Activated CD8-positive, alpha-beta T cell treated with anti-CD3 and anti-CD28 coated beads, Interleukin-2, amount 10 ng/mL, durations not matched to agents 7 days and 5 days (primary cell): ENCODE data around the gene BRICD5. TPM values are rescaled to one million over a fixed set of nuclear protein-coding genes. Genes with fewer than 3 reads are reported as not detected.
"Not testable (repeated sequence)": the region's sequence is repeated elsewhere in the genome, so short reads cannot be mapped to it uniquely, and the experiment has no call there.

Source experiments
- ATAC-seq: fragments of 150-1000 bp; cut with Tn5 transposase; one replicate; pipeline ENCODE4 v1.10.0; 2021; ENCODE audit warnings: moderate library complexity
- CTCF ChIA-PET: fragments of 350-600 bp; sonication (Branson Sonifier 250); formaldehyde crosslinking; loops from one replicate; lab custom pipeline; 2021; ENCODE audit warnings: antibody characterized with exemption; lab: Charles Lee
- POLR2A ChIA-PET: fragments of 350-600 bp; sonication (Branson Sonifier 250); formaldehyde crosslinking; loops from one replicate; lab custom pipeline; 2021; ENCODE audit warnings: antibody characterized with exemption; lab: Charles Lee
- DNase-seq: peaks from one replicate; pipeline ENCODE4 v3.0.0-alpha.2; 2020
- H3K27ac Mint-ChIP-seq: one replicate; pipeline ENCODE4 v1.8.0; 2021; ENCODE audit warnings: mild to moderate bottlenecking, mixed read lengths
- H3K27me3 Mint-ChIP-seq: one replicate; pipeline ENCODE4 v1.8.0; 2021; ENCODE audit warnings: low read depth, mixed read lengths
- H3K36me3 Mint-ChIP-seq: one replicate; pipeline ENCODE4 v1.8.0; 2021; ENCODE audit warnings: low read depth, mixed read lengths
- H3K4me1 Mint-ChIP-seq: one replicate; pipeline ENCODE4 v1.8.0; 2021; ENCODE audit warnings: low read depth, mixed read lengths
- H3K4me3 Mint-ChIP-seq: one replicate; pipeline ENCODE4 v1.8.0; 2021; ENCODE audit warnings: mild to moderate bottlenecking, mixed read lengths
- H3K9me3 Mint-ChIP-seq: one replicate; pipeline ENCODE4 v1.8.0; 2022; ENCODE audit warnings: mixed read lengths; ENCODE audit not compliant: insufficient read depth
- total RNA-seq, 2 experiments: library from RNA; stranded (reverse); gene quantifications; one replicate each; pipeline ENCODE4 v1.2.3, GENCODE V29; 2021

BRICD5 gene
- total RNA-seq, 2 experiments from 2014 or later = 14.8 to 15.0 TPM

DNA sequence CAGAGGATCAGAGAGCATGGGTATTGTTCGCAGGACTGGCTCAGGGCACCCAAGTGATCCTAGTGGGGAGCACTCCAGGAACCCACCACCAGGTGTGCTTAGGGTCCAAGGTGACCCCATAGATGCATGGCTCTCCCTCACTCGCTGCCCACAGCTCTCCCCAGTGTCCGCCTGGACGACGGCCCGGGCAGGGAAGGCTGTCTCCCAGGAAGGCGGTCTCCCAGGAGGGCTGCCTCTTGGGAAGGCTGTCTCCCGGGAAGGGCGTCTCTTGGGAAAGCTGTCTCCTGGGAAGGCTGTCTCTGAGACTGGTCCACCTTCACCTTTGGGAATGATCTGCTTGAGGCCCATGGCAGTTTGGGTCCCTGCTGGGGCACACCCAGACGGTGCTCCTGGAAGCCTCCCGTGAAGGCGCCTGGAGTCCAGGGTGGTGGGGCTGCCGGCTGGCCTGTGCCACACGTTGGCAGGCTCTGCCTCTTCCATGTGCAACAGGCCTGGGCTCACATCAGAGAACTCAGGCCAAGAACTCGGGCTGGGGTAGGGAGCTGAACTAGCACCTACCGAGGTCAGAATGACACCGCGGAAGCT lies 35.7 kb upstream of the BRICD5 start:
- Mint-ChIP-seq H3K4me3 (no peak overlapping the region), H3K27me3 (no peaks in the 10 kb centered on the region), H3K36me3 (peaks cover 24% of the 10 kb centered on the region), H3K27ac (no peak overlapping the region), H3K4me1 (peaks cover 7% of the 10 kb centered on the region), H3K9me3 (no peaks in the 10 kb centered on the region)
- no peak for ATAC-seq
- no peak for DNase-seq
- ChIA-PET POLR2A (interaction anchor here (1.6 kb wide), 1 partner anchor 17 kb away, joined by 4 read pairs; no protein-coding TSS in a partner anchor), CTCF (no interaction called here)

DNA sequence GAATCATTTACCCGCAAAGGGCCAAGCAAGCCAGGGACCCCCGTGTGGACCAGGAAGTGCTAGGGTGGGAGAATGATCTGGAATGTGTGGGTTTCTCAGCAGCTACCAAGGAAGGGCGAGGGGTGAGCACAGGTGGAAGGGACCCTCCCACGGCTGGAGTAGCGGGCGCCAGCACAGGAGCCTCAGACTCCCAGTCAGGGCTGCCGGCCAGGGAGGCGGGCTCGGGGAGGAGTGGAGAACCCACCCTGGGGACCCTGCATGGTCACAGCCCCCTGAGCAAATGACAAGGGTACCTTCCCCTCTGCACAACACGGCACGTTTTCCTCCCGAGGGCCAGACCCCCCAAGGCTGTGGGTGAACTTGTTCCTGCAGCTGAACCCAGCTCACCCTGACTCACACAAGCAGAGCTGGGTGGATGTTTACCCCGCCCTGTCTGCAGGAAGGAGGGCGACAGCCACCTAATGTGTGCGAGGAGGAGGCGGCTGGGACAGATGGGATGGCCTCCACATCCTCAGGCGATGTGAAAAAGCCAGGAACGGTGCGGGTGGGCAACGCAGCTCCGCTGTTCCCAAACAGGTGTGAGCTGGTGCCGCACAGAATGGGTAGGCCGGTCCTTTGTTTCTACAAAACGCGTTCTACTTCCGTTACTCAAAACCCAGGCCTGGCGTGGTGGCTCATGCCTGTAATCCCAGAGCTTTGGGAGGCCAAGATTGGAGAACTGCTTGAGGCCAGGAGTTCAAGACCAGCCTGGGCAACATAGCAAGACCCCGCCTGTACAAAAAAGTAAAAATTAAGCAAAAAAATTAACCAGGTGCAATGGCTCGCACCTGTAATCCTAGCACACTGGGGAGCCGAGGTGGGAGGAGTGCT lies 34.5 kb upstream of the BRICD5 start:
- ATAC-seq = no peak
- Mint-ChIP-seq H3K4me3 (no peak overlapping the region), H3K4me1 (peaks cover 4% of the 10 kb centered on the region), H3K36me3 (peaks cover 21% of the 10 kb centered on the region), H3K27ac (no peak overlapping the region), H3K9me3 (no peaks in the 10 kb centered on the region), H3K27me3 (no peaks in the 10 kb centered on the region)
- no peak for DNase-seq
- CTCF ChIA-PET = no interaction called here
- POLR2A ChIA-PET = no interaction called here

DNA sequence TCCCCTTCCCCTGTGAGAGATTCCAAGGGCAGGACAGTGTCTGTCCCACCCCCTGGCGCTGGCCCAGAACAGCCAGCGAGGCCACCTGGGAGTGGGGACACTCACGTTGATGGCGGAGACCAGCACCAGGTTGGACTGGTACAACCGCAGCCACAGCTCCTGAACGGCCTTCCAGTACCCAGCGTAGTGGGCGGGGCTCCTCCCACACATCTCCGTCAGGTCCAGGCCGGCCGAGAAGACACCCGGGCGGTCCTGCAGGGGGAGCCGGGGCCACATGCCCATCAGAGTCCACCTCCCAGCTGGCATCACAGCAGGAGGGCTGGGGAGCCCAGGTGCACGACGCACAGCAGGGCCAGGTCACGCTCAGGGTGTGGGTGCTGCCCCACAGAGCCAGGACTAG lies 33.6 kb upstream of the BRICD5 start:
- CTCF ChIA-PET = no interaction called here
- ATAC-seq = no peak
- H3K4me3 Mint-ChIP-seq = no peak overlapping the region

DNA sequence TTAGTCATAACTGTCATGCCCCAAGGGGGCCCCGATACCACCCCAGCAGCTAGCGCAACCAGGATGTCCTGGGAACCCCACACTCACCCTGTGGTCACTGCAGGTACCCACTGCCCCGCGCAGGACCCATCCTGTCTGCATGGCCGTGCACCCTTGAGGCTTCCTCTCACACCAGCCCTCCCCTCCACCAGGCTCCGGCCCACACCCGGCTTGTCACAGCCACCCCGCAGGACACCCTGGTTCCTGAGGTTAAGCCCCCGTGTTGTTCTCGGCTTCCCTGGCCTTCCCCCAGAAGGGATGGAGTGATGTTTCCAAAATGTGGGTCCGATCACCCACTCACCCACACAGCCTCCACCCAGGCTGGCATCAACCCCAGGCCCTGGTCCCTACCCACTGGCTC lies 33.1 kb upstream of the BRICD5 start:
- Mint-ChIP-seq H3K27me3 (no peaks in the 10 kb centered on the region), H3K27ac (no peak overlapping the region), H3K36me3 (peaks cover 23% of the 10 kb centered on the region), H3K4me3 (no peak overlapping the region), H3K9me3 (no peaks in the 10 kb centered on the region), H3K4me1 (peaks cover 2% of the 10 kb centered on the region)
- DNase-seq (no peak), ATAC-seq (no peak)
- CTCF ChIA-PET = no interaction called here
- POLR2A ChIA-PET = no interaction called here

More for the DNA sequence above, 33.6 kb upstream of the BRICD5 start:
- Mint-ChIP-seq H3K36me3 (peaks cover 23% of the 10 kb centered on the region), H3K9me3 (no peaks in the 10 kb centered on the region), H3K27me3 (no peaks in the 10 kb centered on the region), H3K27ac (no peak overlapping the region), H3K4me1 (peaks cover 2% of the 10 kb centered on the region)
- no peak for DNase-seq
- POLR2A ChIA-PET = no interaction called here

DNA sequence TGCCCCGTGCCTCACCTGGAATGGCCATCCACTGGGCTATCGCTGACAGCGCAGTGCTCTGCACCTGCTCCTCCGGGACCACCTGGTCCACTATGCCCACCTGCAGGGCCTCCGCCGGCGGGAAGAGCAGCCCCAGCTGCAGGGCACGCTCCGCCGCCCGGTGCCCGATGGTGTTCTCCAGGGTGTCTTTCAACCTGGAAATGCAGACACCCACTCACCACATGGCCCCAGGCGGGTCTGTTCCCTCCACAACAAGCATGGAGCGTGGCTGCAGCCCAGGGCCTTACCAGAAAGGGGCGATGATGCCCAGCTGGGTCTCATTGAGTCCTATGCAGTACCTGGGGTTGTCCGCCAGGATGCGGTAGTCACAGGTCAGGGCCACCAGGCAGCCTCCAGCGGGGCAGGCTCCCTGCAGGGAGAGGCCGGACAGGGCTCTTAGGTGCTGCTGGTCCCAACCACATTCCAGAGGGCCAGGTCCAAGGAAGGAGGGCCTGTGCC lies 32.4 kb upstream of the BRICD5 start:
- no peaks in the 10 kb centered on the region for H3K27me3 Mint-ChIP-seq
- peaks cover 2% of the 10 kb centered on the region for H3K4me1 Mint-ChIP-seq
- H3K27ac Mint-ChIP-seq = no peak overlapping the region
- peaks cover 23% of the 10 kb centered on the region for H3K36me3 Mint-ChIP-seq
- H3K9me3 Mint-ChIP-seq = no peaks in the 10 kb centered on the region
- DNase-seq (no peak), ATAC-seq (no peak)
- CTCF ChIA-PET = no interaction called here
- POLR2A ChIA-PET = no interaction called here
- H3K4me3 Mint-ChIP-seq = no peak overlapping the region

DNA sequence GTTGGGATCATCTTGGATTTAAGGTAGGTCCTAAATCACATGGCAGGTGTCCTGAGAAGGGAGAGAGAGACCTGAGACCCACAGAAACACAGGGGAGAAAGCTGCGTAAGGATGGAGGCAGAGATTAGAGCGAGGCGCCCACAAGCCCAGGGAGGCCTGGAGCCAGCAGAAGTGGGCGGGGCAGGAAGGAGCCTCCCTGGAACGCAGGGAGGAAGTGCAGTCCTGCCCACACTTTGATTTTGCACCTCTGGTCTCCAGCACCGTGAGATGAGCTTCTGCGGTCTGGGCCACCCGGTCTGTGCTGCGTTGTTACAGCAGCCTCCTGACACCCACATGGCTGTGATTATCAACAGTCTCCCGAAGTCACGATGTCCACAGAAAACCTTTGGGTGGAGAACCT lies 31.9 kb upstream of the BRICD5 start:
- POLR2A ChIA-PET = interaction anchor here (0.9 kb wide), 1 partner anchor 16 kb away, joined by 3 read pairs; no protein-coding TSS in a partner anchor
- ATAC-seq = no peak
- no peak overlapping the region for H3K4me3 Mint-ChIP-seq
- H3K9me3 Mint-ChIP-seq = no peaks in the 10 kb centered on the region
- no peaks in the 10 kb centered on the region for H3K27me3 Mint-ChIP-seq
- peaks cover 2% of the 10 kb centered on the region for H3K4me1 Mint-ChIP-seq
- peaks cover 23% of the 10 kb centered on the region for H3K36me3 Mint-ChIP-seq
- CTCF ChIA-PET = interaction anchor here (1.5 kb wide), 1 partner anchor 8 kb away, joined by 4 read pairs; the partner anchor contains the start of gene ECI1
- H3K27ac Mint-ChIP-seq = peak overlapping the region; percentile 1
- no peak for DNase-seq

DNA sequence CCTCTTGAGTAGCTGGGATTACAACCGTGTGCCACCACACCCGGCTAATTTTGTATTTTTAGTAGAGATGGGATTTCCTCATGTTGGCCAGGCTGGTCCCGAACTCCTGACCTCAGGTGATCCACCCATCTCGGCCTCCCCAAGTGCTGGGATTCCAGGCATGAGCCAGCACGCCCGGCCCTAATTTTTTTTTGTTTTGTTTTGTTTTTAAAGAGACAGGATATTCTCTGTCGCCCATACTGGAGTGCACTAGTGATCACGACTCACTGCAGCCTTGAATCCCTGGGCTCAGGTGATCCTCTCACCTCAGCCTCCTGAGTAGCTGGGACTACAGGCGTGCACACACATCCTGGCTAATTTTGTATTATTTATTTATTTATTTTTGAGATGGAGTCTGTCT lies 29.7 kb upstream of the BRICD5 start:
- ATAC-seq, CTCF ChIA-PET, H3K4me3 Mint-ChIP-seq, H3K9me3 Mint-ChIP-seq, H3K4me1 Mint-ChIP-seq, H3K27me3 Mint-ChIP-seq, H3K27ac Mint-ChIP-seq, DNase-seq, POLR2A ChIA-PET: not testable (repeated sequence)
- peaks cover 18% of the 10 kb centered on the region for H3K36me3 Mint-ChIP-seq

DNA sequence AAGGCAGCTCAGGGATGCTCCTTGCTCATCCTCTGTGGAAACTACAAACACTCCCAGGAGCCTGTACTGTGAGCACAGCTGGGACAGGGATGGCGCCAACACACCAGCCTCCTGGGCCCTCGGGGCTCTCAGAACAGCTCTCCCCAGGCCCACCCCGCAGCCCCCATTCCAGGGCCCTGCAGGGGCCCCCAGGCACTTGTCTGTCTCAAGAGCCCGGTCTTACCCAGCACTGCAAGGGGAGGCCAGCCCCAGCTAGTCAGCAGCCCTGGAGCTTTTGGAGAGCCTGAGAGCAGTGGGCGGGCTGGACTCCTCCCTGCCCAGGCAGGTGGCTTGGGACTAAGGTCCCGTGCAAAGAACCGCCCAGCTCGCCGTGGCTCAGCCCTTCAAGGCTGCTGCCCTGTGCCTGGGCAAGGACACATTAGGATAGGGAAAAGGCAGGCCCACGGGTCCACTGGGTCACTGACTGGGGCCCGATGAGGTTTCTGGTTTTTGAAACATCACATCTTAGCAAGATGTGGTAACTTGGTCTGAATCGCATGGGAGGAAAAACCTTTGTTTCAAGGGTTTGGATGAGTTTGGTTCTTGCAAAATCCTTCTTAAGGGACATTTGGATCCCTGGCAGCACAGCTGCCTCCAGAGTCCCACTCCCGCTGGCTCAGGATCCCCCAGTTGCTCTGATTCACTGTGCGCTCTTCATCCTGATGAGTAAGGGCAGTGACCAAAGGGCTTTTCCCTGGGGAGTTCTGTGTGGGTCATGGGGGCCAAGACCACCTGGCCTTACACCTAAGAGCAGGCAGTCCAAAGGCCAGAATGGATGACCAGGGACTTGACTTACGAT lies 28.4 kb upstream of the BRICD5 start:
- DNase-seq (no peak), ATAC-seq (peak; percentile 14)
- ChIA-PET CTCF (no interaction called here), POLR2A (interaction anchor here (0.9 kb wide), 1 partner anchor 13 kb away, joined by 5 read pairs; the partner anchor contains the start of gene ECI1)
- peaks cover 2% of the 10 kb centered on the region for H3K4me1 Mint-ChIP-seq
- no peaks in the 10 kb centered on the region for H3K9me3 Mint-ChIP-seq
- no peak overlapping the region for H3K27ac Mint-ChIP-seq
- H3K4me3 Mint-ChIP-seq = no peak overlapping the region
- no peaks in the 10 kb centered on the region for H3K27me3 Mint-ChIP-seq
- peaks cover 28% of the 10 kb centered on the region for H3K36me3 Mint-ChIP-seq

DNA sequence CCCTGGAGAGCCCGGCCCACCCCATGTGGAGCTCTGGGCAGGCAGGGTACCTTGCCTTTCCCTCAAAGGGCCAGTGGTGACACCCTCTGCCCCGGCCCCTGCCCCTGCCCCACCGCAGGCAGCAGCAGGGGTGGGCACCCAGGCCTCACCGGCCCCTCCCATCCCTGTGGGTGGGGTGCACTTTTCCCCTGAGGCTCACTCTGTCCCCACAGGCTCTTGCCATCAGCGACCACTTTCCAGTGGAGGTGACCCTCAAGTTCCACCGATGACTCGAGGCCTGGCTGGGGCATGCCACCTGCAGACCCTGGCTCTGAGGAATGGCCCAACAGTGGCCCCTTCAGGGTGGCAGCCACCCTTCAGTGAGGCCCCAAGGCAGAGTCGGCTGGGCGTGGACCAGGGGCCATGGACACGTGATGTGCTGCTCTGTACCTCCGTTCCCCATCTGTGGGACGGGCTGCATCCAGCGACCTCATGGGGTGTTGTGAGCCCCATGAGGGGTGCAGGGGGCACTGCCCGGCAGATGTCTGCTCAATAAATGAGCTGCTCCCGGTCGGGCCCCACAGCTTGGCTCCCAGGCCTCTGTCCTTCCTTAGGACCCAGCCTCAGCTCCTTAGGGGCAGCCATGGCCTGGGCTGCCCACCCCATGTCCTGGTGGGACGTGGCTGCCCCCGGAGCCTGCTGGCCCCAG lies 27.6 kb upstream of the BRICD5 start:
- no peak for DNase-seq
- peak; percentile 15 for ATAC-seq
- ChIA-PET POLR2A (interaction anchor here (0.9 kb wide), 1 partner anchor 14 kb away, joined by 5 read pairs; the partner anchor contains the start of gene ECI1), CTCF (no interaction called here)
- Mint-ChIP-seq H3K4me1 (peaks cover 2% of the 10 kb centered on the region), H3K4me3 (no peak overlapping the region), H3K27me3 (no peaks in the 10 kb centered on the region), H3K9me3 (no peaks in the 10 kb centered on the region), H3K36me3 (peaks cover 25% of the 10 kb centered on the region), H3K27ac (no peak overlapping the region)

DNA sequence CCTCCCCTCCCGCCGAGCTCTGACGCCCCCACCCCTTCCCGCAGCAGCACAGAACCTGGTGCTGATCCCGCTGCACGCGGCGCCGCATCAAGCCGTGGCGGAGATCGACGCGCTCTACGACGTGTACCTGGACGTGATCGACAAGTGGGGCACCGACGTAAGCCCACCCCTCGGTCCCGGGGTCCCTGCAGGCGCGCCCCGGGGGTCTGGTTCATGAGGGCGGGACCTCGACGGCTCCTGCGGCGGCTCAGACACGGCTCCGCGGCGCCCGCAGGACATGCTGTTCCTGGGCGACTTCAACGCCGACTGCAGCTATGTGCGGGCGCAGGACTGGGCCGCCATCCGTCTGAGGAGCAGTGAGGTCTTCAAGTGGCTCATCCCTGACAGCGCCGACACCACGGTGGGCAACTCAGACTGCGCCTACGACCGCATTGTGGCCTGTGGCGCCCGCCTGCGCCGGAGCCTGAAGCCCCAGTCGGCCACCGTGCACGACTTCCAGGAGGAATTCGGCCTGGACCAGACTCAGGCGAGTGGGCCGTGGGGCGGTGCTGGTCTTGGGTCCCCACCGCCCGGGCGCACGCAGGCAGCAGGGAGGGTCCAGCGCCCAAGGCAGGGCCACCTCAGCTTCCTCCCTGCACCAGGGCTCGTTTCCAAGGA lies 27.0 kb upstream of the BRICD5 start:
- no peak overlapping the region for H3K27ac Mint-ChIP-seq
- ChIA-PET POLR2A (no interaction called here), CTCF (no interaction called here)
- H3K36me3 Mint-ChIP-seq = peaks cover 25% of the 10 kb centered on the region
- H3K4me1 Mint-ChIP-seq = peaks cover 2% of the 10 kb centered on the region
- H3K4me3 Mint-ChIP-seq = no peak overlapping the region
- DNase-seq = no peak
- H3K27me3 Mint-ChIP-seq = no peaks in the 10 kb centered on the region
- H3K9me3 Mint-ChIP-seq = no peaks in the 10 kb centered on the region
- ATAC-seq = no peak

DNA sequence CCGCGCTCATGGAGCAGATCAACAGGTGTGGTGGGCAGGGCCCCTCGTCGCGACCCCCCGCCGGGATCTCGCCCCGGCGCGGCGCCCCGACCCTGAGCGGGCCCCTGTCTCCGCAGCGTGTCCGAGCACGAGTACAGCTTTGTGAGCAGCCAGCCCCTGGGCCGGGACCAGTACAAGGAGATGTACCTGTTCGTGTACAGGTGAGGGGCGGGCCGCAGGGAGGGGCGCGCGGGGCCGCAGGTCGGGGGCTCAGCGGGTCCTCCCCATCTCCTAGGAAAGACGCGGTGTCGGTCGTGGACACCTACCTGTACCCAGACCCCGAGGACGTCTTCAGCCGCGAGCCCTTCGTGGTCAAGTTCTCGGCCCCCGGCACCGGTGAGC lies 26.4 kb upstream of the BRICD5 start:
- Mint-ChIP-seq H3K4me3 (no peak overlapping the region), H3K27ac (no peak overlapping the region), H3K9me3 (no peaks in the 10 kb centered on the region), H3K36me3 (peaks cover 21% of the 10 kb centered on the region), H3K27me3 (no peaks in the 10 kb centered on the region), H3K4me1 (no peaks in the 10 kb centered on the region)
- CTCF ChIA-PET = no interaction called here
- POLR2A ChIA-PET = no interaction called here
- no peak for DNase-seq
- ATAC-seq = no peak
